GM21528 (cell line): ENCODE data around the gene SMIM31.
A peak's percentile ranks its signal among the peaks of the same experiment; 100 is the strongest.

Experiments
- ATAC-seq: cut with Tn5 transposase; IDR thresholded peaks from one replicate; pipeline ENCODE4 v1.9.1; 2021; ENCODE audit warnings: mild to moderate bottlenecking, moderate library complexity; ENCODE audit not compliant: unreplicated experiment, low FRiP score

SMIM31 gene

DNA sequence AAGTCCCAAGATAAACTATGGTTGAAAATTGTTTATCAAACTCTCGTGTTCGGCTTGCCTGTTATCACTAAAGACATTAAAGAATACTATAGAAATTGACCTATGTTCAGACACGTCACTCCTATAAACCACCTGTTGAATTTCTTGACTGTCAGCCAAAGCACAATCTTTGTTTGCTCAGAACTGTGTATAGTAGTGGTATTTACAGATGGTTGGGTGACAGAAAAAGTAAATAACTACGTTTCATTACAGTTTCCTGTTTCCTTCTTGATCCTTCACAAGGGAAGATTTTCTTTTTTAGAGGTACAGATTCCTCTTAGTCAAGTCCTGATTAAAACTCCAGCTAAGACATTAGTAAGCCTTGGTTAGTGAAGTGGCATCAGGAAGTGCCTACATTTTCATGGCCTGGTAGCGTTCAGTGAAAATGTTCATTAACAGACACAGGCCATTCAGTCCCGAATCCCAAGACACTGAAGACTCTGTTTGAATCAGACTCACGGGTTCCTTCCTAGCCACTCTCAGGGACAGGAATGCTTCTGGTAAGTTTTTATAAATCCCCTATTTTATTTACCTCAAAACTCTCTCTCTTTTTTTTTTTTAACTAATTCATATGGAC, at the start of gene SMIM31:
TSS of gene SMIM31 (plus strand) at position 259 of the 616 bp plus-strand sequence. CDS start 16,313 bp downstream, outside the sequence.
- no peak for ATAC-seq

DNA sequence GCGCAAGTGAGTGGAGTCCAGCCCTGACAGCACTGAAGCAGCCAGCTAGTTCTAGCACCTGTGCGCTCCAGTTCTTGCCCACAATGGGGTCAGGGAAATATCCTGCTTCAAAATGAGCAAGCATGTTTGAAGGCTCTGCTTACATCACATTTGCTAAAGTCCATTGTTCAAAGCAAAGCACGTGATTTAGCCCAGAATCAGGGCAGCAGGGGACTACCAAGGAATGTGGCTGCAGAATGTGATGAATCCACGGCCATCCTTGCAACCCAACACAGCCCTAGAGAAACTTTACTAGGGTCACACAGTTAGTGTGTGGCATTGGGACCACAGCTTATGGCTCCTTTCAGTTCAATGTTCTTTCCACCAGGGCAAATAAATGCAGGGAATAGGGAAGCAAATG, 47.3 kb upstream of the SMIM31 start:
- no peak for ATAC-seq

DNA sequence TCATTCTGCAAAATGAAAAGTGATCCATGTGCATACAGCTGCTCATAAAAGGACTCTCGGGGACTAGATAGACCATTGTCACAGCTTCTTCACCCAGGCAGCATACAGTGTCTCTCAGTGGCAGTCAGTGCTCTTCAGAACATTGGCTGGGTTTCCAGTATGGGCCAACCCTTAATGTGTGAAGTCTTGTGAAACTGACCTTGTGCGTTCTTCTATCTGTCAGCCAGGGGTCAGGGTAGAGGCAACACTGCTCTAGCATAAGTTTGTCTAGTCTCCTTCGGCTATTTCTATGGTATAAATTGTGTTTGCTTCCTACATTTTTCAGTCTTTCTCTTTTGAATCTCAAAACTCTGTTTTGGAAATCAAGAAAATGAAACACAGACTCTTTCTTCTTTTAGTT, 37.0 kb upstream of the SMIM31 start:
- no peak for ATAC-seq

DNA sequence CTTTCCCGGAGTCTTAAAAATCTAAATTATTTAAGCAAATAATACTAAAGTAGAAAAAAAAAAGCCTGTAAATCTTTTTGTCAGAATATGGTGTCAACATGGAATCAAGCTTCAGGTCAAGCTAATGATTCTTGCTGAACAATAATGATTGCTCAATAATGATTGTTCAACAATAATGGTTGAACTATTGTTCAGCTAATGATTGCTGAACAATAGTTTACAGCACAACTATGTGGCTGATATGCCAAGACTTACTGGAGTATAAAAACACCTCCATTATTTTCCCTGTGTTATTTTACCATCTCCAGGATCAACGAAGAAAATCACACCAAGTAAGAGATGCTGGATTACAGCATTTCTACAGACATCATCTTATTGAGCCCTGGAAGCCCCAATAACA, 35.1 kb upstream of the SMIM31 start:
- ATAC-seq, result no peak

DNA sequence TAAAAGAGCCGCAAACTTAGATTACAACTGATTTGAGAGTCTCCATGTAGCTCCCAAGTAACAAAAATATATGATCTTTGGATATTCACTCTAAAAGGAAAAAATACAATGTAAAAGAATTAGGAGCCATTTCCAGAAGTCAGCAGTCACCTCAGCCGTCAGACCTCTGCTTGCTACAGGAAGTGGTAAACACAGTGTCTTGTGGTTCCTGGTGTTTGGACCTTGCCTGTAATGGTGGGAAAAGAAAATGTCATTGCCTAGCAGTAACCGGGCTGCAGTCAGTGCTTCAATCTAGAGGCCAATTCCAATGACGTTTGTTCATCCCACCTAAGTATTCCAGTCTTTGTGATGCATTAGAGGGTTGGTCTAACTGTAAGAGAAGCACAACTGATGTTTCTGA, 28.9 kb upstream of the SMIM31 start:
- ATAC-seq, result no peak

DNA sequence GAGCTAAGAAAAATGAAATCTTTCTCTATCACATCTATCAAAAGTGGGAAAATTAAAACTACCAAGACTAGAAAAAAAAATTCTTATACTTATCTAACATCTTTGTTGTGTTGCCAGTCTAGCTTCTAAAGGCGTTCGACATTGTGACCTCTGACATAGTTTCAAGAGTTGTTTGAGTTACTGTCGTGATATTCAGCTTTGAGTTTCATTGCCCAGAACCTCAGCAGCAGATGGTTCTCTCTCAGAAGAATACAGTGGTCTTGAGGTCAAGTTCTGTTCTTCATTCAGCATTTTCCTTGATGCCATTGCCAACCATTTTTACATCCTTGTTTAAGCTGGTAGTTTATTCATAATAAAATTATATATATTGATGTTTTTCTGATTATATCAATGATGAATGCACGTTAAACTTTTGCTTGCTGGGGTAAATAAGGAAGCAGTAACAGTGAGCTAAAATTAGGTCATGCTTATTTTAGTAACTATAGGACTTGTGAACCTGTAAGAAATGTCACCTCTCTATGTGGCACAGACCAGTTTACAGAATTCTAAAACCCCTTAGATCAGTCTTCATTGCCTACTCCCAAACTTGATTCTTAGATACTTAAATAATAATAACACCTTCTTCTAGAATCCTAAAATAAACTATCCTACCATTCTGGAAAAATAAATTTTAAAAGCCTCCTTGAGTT, 23.1 kb upstream of the SMIM31 start:
- no peak for ATAC-seq

DNA sequence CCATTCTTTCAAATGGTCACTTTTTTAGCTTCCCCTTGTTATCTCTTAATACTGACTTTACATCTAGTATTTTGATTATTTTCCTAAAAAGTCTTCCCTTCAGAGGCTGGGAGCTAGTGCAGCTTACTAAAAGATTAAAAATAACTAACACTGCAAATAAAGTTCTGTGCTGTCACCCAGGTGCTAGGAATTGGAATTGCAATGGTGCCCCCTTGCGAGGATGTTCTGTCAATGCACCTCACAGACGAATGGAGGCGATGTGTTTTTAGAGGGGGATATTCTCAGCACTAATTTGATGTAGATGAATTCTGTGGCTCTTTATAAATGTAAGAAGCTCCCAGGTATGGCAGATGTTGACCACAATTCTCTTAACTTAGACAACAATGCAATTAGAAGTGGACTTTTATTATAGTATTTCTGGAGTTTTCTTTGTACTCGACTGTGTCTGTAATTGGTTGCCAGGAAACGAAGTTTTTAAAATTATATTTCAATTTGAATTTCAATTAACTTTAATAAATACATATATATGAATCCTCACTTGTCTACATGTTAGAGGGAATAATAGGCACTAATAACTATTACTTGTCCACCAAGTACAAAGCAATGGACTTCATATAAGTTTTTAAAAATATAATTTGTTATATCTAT, 22.0 kb upstream of the SMIM31 start:
- ATAC-seq, result no peak

- peak; percentile 52 for ATAC-seq
Observed at GRCh38 chr4:164734484-164734883, 19.4 kb upstream of the SMIM31 start.

DNA sequence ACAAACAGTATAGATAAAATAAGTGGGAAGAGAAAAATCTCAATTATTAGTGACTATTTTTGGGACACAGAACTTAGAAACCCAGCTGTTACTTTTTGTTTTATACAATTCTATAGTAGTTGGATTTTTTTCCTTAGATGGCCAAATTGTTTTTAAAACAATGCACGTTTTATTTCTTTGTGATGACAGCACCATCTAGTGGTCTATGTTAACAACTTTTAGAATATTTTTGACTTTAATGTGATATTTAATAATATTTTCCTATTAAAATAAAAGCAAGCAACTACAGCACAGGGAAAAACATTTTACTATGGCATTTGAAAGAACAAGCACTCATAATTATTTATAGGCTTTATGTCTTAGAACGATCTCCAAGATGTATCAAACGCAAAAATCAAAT, 5.6 kb upstream of the SMIM31 start:
- no peak for ATAC-seq

DNA sequence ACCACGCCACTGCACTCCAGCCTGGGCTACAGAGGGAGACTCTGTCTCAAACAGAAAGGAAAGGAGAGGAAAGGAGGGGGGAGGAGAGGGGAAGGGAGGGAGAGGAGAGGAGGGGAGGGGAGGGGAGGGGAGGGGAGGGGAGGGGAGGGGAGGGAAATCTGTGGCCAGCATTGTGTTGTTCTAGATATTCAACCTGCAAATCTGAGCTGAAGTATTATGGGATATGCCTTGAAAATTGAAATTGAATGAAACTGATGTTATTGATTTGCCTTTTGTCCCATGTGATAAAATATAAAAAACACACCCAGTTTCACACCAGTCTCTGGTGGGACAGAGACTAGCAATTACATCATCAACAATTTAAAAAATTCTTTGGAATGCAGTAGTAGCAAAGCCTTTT, 1.5 kb downstream of the SMIM31 start:
- no peak for ATAC-seq

- ATAC-seq, result no peak
Observed at GRCh38 chr4:164756686-164757085, 2.8 kb downstream of the SMIM31 start.

DNA sequence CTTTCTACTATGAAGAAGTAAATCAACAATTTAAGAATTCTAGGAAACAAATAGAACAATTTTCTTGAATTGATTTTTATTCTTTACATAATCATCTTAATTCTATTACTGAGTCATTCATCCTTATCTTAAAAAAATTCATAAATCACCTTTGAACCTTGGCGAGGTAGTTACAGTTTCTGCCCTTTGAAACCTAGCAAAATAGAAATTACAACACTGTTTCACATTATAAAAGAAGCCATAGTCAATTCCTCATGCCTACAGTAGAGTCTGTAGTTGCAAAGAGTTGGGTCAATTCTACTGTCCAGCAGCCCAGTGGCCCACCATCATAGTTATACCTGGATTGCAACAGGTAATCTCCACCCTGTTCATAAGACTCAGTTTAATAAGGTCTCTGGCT, 7.3 kb downstream of the SMIM31 start:
- no peak for ATAC-seq

GRCh38 chr4:164761746-164762275, 7.9 kb downstream of the SMIM31 start:
- ATAC-seq, result no peak

DNA sequence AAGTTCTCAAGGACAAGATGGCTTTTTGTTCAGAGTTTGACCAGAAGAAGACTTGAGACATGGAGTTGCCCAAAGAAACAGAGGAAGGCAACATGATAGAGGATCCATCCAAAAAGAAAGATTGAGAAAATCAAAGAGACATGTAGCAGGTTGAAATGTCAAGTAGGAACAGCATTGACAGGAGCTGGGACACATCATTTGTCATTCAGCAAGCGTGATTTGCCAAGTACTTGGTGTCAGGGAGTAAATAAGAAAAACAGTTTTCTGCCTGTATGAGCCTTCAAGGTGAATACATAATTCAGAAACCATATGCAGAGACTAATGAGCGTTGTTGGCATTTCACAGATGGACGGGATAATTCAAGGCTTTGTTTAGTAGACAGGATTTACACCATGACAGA, 11.2 kb downstream of the SMIM31 start:
- ATAC-seq, result no peak

- ATAC-seq, result no peak
Observed at GRCh38 chr4:164765833-164766232, 11.9 kb downstream of the SMIM31 start.

- ATAC-seq, result no peak
Observed at GRCh38 chr4:164768516-164768915, 14.6 kb downstream of the SMIM31 start.

DNA sequence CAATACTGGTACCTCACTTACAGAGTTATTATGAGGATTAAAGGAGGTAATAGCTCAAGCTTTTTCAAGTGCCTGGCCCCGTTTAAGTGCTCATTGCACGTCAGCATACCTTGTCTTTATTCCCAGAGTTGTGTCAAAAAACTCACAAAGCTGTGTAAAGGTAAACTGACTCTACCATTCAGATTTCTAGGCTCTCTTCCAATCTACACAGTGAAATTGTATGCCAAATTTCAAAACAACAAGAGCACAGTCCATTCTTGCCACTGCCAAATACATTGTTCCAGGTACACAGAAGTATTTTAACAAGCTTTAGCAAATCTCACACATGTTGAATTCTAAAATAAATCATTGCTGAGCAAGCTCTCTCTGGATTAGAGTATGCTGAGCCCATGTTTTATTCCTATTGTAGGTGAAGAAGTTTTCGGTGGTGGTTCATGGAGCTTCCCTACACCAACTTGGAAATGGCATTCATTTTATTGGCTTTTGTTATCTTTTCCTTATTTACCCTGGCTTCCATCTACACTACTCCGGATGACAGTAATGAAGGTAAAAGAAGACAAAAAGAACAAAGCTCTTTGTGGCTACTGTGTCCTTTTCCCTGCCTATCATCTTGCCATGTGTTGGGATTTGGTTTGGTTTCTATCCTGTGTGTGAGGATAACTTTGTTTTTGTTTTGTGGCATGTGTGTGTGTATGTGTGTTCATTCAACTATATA, 16.2 kb downstream of the SMIM31 start:
- no peak for ATAC-seq

DNA sequence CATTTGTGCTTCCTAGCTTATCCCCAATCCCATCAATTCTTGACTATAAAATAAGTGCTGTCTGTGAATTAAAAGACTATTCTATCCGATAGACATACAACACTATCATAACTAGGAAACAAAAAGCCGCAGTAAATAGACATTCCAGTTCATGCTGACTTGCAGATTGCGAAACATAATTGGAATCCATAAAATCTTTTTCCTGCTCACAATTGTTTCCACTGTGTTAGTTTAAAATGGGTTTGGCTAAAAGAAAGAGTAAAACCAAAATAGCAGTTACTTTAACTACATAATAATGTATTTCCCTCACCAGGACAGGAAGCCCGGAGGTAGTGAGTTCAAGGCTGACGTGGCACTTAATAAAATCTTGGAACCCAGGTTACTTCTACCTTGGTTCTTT, 17.2 kb downstream of the SMIM31 start:
- no peak for ATAC-seq

- no peak for ATAC-seq
Observed at GRCh38 chr4:164772076-164772475, 18.1 kb downstream of the SMIM31 start.

- ATAC-seq, result no peak
Observed at GRCh38 chr4:164779080-164779479, 25.1 kb downstream of the SMIM31 start.

DNA sequence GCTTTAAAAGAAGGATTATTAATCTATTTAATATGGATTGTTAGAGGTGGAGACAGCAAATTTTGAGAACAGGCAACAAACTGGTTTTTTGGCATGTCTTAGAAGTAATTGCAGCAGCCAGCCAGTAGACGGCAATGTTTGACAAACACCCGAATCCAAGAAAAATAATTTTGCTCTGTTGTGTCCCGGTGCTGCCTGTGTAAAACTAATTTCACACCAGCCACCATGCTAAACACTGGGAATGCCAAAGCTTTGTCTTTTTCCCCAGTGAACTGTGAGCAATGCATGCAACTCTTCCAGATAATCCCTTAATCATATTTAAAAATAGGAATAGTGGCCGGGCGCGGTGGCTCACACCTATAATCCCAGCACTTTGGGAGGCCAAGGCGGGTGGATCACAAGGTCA, 25.9 kb downstream of the SMIM31 start:
- peak; percentile 65 for ATAC-seq
